IPS-20b (cell line): ENCODE data around the gene CYTH1.

Experiments used
- H3K27ac ChIP-seq: one replicate; pipeline ENCODE4 v1.5.1; 2013; ENCODE audit warnings: low read length
- H3K27me3 ChIP-seq: 2 replicates; pipeline ENCODE4 v1.6.1; 2013; ENCODE audit warnings: mild to moderate bottlenecking, low read length, inconsistent platforms; ENCODE audit not compliant: insufficient read depth
- H3K36me3 ChIP-seq: 2 replicates; pipeline ENCODE4 v1.6.1; 2013; ENCODE audit warnings: low read depth, mild to moderate bottlenecking, inconsistent platforms, low read length, moderate library complexity; ENCODE audit not compliant: insufficient read depth
- H3K4me1 ChIP-seq: 2 replicates; pipeline ENCODE4 v1.6.1; 2013; ENCODE audit warnings: mild to moderate bottlenecking, control low read depth, inconsistent platforms, low read length, moderate library complexity; ENCODE audit not compliant: insufficient read depth
- H3K4me3 ChIP-seq: 2 replicates; pipeline ENCODE4 v1.5.1; 2013; ENCODE audit warnings: mild to moderate bottlenecking, low read length, inconsistent platforms
- H3K9ac ChIP-seq: 2 replicates; pipeline ENCODE4 v1.6.1; 2013; ENCODE audit warnings: low read depth, mild to moderate bottlenecking, inconsistent platforms, low read length, moderate library complexity
- H3K9me3 ChIP-seq: 2 replicates; pipeline ENCODE4 v1.6.1; 2013; ENCODE audit warnings: mild to moderate bottlenecking, low read depth, low read length, inconsistent platforms; ENCODE audit not compliant: insufficient read depth

Gene CYTH1

DNA sequence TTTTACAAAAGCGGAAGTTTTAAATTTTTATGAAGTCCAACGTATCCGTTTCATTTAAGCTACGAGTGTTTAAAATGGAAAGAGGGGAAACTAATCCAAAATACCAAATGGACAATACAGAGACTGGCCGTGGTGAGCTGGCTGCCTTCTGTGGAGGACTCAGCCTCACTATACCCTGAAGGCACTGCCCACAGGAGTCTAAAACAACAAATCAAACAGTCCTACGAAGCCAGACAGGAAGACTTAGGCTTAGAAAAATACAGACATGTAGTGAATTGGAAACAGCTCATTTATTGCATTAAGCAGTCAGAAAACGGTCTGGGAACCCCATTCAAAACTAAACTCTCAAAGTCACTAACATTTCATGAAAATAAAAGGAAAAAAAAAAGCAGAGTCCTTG is 75.1 kb downstream of the CYTH1 start:
- Histone ChIP-seq H3K4me3 (no peak overlapping the region), H3K4me1 (peaks cover 1% of the 10 kb centered on the region; the same call in 1 of the 2 replicates), H3K9ac (no peak overlapping the region), H3K36me3 (no peaks in the 10 kb centered on the region; the same call in 1 of the 2 replicates), H3K27me3 (no peaks in the 10 kb centered on the region), H3K9me3 (no peaks in the 10 kb centered on the region; the same call in 1 of the 2 replicates), H3K27ac (no peak overlapping the region)

DNA sequence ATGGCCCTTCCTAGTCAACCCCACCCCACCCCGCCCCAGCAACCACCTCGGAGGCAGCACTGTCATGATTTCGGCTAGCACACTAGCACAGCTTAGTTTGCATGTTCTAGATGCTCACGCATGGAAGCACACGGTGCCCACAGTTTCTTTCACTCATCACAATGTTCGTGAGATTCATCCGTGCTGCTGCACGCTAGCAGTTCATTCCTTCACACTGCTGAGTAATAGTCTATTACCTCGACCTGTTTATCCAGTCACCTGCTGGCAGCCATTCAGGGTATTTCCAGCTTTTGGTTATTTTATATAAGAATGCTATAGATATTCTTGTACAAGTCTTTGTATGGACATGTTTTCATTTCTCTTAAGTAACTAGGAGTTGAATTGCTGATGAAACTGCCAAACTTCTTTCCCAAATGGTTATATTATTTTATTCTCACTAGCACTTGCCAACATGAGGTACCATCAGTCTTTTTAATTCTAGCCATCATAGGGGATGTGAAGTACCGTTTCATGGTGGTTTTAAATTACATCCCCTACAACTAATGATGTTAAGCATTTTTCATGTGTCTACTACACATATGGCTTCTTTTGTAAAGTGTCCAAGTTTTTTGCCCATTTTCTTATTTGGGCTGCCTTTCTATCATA is 75.7 kb downstream of the CYTH1 start:
- Histone ChIP-seq H3K4me3 (no peak overlapping the region), H3K4me1 (peaks cover 4% of the 10 kb centered on the region; the same call in 1 of the 2 replicates), H3K9me3 (no peaks in the 10 kb centered on the region; the same call in 1 of the 2 replicates), H3K36me3 (no peaks in the 10 kb centered on the region; the same call in 1 of the 2 replicates), H3K27ac (no peak overlapping the region), H3K9ac (no peak overlapping the region), H3K27me3 (no peaks in the 10 kb centered on the region)

DNA sequence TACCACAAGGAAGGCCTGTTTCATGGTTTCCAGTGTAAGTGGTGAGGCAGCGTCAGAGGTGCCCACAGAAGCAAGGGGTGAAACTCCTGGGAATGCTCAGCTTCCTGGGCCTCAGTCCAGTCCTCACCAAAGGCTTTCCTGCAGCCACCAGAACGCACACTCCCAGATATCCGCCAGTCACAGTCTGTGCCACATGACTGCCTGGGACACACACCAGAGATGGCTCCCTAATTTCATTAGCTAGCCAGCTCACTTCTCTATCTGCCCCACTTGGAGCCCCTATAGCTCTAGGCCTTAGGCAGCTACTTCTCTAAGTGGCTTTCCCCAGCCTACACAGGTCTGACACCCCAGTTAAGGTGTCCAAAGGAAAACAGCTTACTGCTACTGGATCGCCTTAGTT is 77.0 kb downstream of the CYTH1 start:
- no peaks in the 10 kb centered on the region; the same call in 1 of the 2 replicates for H3K9me3 ChIP-seq
- peaks cover 2% of the 10 kb centered on the region for H3K36me3 ChIP-seq
- H3K4me1 ChIP-seq, result peaks cover 4% of the 10 kb centered on the region; the same call in 1 of the 2 replicates
- H3K4me3 ChIP-seq, result no peak overlapping the region
- H3K27ac ChIP-seq, result no peak overlapping the region
- H3K27me3 ChIP-seq, result no peaks in the 10 kb centered on the region
- H3K9ac ChIP-seq, result no peak overlapping the region

DNA sequence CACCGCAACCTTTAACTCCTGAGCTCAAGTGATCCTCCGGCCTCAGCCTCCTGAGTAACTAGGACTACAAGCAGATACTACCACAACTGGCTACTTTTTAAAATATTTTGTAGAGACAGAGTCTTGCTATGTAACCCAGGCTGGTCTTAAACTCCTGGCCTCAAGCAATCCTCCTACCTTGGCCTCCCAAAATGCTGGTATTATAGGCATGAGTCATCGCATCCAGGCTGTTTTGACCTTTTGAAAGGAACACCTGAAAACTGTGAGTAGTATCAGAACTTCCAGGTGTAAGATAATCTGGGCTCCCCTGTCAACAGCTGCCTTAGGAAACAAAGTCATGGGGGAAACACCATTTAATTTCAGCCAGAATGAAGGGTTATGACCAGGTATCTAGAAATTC is 77.5 kb downstream of the CYTH1 start:
- no peak overlapping the region for H3K4me3 ChIP-seq
- peaks cover 7% of the 10 kb centered on the region for H3K36me3 ChIP-seq
- peaks cover 4% of the 10 kb centered on the region; the same call in 1 of the 2 replicates for H3K4me1 ChIP-seq
- no peak overlapping the region for H3K9ac ChIP-seq
- H3K9me3 ChIP-seq, result no peaks in the 10 kb centered on the region; the same call in 1 of the 2 replicates
- no peak overlapping the region for H3K27ac ChIP-seq
- no peaks in the 10 kb centered on the region for H3K27me3 ChIP-seq

DNA sequence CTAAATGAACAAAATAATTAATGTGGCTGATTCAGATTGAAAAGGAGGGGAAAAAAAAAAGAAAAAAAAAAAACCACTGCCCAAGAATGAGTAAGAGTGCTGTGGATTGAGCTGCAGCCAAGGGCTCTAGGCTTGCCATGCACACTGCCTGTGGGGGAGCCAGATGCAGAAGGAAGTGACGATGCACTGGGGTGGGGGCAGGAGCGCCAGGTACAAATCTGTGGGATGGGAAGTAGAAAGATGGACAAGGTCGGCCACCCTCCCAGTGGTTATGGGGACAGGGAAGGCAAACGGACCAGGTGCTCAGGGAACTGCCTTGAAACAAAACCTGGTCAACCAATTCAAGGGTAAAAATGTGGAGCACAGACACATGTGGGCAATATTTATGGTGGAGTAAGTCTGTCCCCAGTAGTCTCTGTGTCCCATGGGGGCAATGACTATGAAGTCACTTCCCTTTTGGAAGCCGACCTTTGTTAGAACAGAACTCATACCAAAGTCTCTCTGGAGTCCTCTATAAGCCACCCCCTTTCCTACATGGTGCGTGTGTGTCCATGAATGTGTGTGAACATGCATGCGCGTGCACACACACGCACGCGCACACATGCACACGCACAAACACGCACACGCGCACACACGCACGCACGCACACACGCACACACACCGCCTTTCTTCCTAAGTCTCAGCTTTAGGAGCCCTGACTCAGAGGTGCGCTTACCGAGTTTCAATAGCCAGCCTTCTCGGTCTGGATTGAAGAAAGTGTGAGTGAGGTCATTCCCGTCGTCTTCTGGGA is 84.3 kb downstream of the CYTH1 start:
- H3K9me3 ChIP-seq, result no peaks in the 10 kb centered on the region
- H3K4me1 ChIP-seq, result peaks cover 4% of the 10 kb centered on the region; the same call in 1 of the 2 replicates
- no peak overlapping the region for H3K9ac ChIP-seq
- H3K27ac ChIP-seq, result no peak overlapping the region
- no peaks in the 10 kb centered on the region for H3K27me3 ChIP-seq
- no peak overlapping the region for H3K4me3 ChIP-seq
- peaks cover 11% of the 10 kb centered on the region for H3K36me3 ChIP-seq

DNA sequence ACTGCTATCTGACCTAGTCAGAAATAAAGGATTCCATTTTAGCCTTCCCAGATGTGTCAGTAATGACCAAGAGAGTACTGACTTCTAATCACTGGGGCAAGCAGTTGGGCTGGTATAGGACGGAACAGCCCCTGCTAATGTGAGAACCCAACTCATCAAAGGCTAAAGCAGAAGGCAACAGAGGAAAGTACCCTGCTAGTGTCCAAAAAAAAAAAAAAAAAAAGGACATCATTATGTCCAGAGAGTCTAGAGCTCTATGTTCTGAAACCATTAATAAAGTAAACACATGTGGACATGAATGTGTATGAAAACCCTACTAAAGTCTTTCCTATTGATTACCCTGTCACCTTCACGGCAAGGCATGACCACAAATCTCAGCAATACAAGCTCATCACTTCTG is 85.0 kb downstream of the CYTH1 start:
- H3K27ac ChIP-seq, result no peak overlapping the region
- no peak overlapping the region for H3K9ac ChIP-seq
- no peaks in the 10 kb centered on the region for H3K27me3 ChIP-seq
- peaks cover 4% of the 10 kb centered on the region; the same call in 1 of the 2 replicates for H3K4me1 ChIP-seq
- H3K9me3 ChIP-seq, result no peaks in the 10 kb centered on the region
- peaks cover 18% of the 10 kb centered on the region for H3K36me3 ChIP-seq
- no peak overlapping the region for H3K4me3 ChIP-seq

DNA sequence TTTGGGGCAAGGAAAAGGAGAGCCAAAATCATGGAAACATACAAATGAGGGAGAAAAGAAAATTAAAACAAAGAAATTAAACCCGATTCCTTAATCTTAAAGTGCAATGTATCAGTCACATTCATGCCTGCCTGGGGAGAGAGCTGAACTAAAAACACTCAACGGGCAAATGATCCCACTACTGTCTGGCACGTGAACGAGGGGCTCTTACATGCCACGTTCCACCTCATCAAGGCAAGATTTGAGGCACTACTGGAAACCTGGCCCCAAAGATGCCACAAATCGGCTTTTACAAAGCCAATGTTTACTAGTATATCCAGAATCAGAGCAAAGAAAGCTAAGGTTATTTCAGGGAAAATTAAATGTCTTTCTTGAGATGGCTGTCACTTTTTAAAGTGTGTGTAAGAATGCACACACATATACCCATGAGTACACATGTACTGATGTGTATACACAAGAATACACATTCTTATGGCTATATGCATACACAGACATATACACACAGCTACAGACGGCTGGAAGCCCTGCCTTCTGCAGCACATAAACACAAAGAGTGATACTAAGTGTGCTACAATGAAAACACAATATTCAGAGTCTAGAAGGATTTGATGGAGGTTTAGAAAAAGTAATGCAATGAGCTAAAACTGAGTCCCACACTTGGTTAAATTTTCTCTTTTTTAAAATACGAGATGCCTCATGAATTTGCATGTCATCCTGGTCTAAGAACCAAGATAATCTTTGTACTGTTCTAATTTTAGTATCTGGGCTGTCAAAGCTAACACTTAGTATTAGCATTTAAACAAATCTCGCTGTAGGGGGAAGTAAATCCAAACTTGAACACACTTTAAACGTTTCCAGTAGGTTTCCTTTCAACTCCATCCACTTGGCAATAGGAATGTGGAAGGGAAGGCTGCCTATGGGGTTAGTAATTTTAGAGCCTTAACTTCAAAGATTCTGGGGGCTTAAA is 85.8 kb downstream of the CYTH1 start:
- H3K27me3 ChIP-seq, result no peaks in the 10 kb centered on the region
- peaks cover 19% of the 10 kb centered on the region for H3K36me3 ChIP-seq
- H3K4me3 ChIP-seq, result no peak overlapping the region
- no peak overlapping the region for H3K9ac ChIP-seq
- no peak overlapping the region for H3K27ac ChIP-seq
- H3K9me3 ChIP-seq, result no peaks in the 10 kb centered on the region
- H3K4me1 ChIP-seq, result no peaks in the 10 kb centered on the region

DNA sequence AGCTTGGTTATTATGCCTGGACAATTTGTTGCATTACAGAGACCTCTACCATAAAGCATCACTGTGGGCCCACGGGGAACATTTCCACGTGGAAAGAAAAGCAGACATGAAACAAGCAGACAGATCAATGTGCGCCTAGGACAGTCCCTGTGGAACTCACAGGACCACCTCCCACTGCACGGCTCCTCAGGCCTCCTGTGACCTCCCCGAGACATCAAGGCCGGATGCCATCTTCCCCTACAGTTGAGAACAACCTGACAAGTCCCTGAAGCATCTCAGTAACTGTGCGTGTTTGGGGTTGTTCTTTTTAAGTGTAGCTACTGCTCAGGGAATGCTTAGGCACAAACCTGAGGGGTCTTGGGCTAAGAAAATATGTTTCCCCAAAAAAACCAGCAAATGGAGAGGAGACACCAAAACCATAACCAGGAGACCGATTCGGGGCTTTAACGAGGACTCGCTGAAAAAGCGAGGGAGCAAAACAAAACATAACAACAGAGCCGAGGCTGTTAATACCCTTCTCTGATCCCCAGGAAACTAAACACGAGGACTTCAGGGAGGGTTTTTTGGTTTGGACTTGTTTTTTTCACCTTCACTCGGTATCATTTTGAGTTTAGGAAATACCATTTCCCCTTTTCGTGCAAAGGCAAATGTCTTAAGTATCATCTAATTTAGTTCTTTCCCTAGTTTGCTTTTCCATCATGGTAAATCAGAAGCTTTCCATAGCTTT is 87.1 kb downstream of the CYTH1 start:
- Histone ChIP-seq H3K27ac (no peak overlapping the region), H3K4me3 (no peak overlapping the region), H3K9me3 (no peaks in the 10 kb centered on the region), H3K27me3 (no peaks in the 10 kb centered on the region), H3K36me3 (peaks cover 16% of the 10 kb centered on the region), H3K9ac (no peak overlapping the region), H3K4me1 (no peaks in the 10 kb centered on the region)

DNA sequence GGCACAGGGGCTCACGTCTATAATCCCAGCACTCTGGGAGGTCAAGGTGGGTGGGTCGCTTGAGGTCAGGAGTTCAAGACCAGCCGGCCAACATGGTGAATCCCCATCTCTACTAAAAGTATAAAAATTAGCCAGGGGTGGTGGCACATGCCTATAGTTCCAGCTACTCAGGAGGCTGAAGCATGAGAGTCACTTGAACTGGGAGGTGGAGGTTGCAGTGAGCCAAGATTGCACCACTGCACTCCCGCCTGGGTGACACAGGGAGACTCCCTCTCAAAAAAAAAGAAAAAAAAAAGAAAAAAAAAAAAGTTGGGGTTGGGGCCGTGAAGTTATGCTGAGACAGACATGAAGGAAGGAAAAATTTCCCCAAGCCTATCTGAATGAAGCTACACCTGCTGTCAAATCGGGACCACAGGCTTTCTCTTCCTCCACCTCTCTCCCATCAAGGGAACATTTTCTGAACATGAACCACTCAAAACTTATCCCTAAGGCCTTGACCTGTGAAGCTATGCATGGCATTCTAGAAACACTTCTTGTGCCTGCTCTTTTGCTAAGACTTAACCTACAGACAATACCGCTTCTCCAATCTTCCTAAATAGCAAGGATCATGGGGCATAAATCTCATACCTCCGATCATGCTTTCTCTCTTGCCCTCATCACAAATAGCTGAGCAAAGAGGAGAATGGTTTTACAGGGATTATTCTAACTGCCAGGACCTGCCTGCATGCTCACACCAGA is 88.6 kb downstream of the CYTH1 start:
- Histone ChIP-seq H3K27ac (no peak overlapping the region), H3K27me3 (no peaks in the 10 kb centered on the region), H3K4me3 (no peak overlapping the region), H3K9me3 (no peaks in the 10 kb centered on the region), H3K36me3 (peaks cover 16% of the 10 kb centered on the region), H3K4me1 (no peaks in the 10 kb centered on the region), H3K9ac (no peak overlapping the region)

DNA sequence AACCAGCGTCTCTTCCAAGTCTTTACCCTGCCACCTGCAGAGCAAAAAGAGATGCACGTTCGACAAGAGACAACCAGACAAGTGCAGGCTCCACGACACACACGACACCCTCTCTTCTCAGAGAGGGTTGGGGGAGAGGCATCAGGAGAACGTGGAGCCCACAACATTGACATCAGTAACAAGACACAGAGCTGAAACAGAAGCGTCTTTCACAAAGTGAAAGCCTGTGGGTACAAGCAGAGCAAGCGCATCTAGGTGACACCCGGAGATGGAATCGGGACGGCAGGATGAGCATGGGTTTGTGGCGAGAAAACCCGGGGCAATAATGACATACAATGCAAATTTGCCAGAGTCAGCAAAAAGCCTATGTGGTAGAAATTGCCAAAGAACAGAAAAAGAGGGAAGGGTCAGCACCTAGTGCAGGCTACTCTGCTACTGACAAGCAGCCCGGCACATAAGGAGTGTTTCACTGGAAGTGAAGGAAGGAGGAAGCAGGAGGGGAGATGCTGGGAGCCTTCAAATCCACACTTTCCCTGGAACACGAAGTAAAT is 89.5 kb downstream of the CYTH1 start:
- no peak overlapping the region for H3K4me3 ChIP-seq
- H3K36me3 ChIP-seq, result peaks cover 26% of the 10 kb centered on the region
- no peaks in the 10 kb centered on the region for H3K27me3 ChIP-seq
- no peak overlapping the region for H3K27ac ChIP-seq
- H3K4me1 ChIP-seq, result no peaks in the 10 kb centered on the region
- H3K9ac ChIP-seq, result no peak overlapping the region
- no peaks in the 10 kb centered on the region for H3K9me3 ChIP-seq
